NCI-H524 (cell line): ENCODE results near the gene ELOVL7.
"Not testable (repeated sequence)": the region's sequence is repeated elsewhere in the genome, so short reads cannot be mapped to it uniquely, and the experiment has no call there.

Experiments used
- DNase-seq, 2 experiments: peaks; one replicate each; lab custom pipeline; 2025; lab: John Stamatoyannopoulos, UW

Gene ELOVL7

GRCh38 chr5:60830581-60831127, 13.4 kb downstream of the ELOVL7 start:
- DNase-seq: no peak

DNA sequence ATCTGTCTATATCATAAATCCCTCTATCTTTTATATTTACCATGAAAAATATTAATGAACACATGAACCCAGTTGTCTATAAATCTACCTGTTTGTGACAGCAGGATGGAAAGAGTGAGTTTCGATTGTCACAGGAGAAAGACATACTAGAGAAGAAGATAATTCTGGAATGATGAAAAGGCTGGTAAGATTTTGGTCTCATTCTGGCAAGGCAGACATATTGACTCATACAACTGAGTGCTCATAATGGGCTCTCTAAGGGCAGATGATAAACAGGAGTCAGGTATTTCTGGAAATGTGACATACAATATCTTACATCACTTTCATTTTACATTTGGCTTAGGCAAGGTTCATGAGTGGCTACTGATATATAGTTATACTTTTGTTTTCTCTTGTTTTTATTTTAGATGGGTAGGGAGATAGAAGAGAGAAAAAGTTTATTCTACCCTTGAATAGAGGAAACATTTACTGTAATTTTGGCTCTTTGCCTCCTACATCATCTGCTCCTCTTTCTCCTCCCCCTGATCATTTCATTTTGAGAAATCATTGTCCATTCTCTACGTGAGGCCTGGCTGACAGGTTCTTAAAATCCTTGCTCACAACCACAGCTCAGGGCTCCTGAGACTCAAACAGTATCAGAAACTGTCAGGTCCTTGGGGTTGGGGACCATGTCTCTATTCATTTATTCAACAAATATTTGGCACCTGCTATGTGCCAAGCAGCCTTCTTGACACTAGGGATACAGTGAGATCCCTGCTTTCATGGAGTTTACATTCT, 14.4 kb downstream of the ELOVL7 start:
- no peak for DNase-seq

GRCh38 chr5:60827201-60827600, 16.9 kb downstream of the ELOVL7 start:
- DNase-seq: no peak

GRCh38 chr5:60826653-60827052, 17.4 kb downstream of the ELOVL7 start:
- DNase-seq: no peak

GRCh38 chr5:60823574-60823973, 20.5 kb downstream of the ELOVL7 start:
- no peak for DNase-seq

DNA sequence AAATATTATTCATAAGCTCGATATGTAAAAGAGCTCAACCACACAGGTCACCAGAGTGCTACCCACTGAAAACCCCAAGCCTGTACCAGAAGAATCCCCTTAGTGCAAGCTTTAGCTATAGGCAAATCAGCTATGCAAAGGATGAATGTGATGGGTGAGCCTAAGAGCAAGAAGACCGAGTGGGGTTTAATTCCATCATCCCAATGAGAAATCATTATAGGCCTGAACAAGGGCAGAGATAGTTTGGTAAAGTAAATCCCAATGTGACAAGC, 21.8 kb downstream of the ELOVL7 start:
- no peak for DNase-seq

DNA sequence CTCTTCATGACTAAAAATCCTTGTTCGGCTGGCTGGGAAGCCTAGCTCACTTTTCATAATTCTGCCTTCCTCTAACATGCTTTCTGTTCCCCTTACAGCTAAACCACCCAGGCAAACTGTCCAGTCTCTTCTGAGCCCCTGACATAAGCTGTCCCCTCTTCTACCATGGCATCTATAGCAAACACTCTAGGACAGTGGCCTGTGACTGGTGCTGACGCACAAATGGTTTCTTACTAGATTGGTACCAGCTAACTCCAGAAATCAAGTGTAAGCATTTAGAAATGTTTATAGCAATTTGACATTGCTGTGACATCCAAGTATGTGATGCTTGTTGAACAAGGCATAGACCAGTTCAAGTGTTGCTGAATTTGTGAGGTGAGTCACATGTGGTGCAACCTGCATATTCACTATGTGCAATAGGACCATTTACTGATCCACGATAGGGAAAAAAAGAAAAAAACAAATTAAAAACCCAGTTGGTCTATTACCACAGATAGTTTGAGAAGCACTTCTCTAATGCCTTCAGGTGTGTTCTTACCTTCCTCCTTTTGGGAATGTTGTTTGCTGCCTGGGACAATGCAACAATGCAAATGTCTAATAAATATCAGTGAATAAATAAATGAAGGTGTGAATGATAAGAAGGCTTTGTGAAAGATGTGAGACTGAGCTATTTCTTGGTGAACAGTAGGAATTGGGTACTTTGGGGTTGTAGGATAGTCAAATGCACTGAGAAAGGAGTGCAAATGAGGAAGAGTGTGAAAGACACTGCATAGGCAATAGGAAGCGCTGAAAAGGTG, 22.4 kb downstream of the ELOVL7 start:
- DNase-seq: no peak

GRCh38 chr5:60820593-60821487, 23.2 kb downstream of the ELOVL7 start:
- DNase-seq: no peak

DNA sequence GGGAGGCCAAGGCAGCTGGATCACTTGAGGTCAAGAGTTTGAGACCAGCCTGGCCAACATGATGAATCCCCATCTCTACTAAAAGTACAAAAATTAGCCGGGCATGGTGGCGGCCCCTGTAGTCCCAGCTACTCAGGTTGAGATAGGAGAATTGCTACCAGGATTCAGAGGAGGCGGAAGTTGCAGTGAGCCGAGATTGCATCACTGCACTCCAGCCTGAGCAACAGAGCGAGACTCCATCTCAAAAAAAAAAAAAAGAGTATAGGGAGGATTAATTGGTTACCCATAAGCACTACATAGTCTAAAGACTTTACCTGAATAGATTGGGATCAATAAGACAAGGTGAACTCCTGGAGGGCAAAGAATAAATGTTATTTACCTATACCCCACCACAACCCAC, 27.9 kb downstream of the ELOVL7 start:
- DNase-seq: not testable (repeated sequence)

DNA sequence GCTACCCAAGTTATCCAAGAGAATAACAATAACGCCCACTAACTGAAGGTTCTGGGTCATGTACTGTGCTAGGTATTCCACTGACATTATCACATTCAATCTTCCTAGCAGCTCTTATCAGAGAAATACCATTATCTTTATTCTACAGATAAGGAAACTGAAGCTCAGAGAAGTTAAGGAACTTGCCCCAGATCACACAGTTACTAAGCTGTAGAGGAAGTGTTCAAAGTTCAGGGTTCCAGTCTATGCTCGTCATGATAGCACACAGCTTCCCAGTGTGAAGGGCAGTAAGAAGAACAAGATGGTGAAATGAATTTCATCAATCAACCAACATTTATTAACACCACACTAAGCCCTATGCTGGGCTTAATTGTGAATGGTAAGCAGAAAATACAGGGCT, 29.6 kb downstream of the ELOVL7 start:
- DNase-seq: no peak

DNA sequence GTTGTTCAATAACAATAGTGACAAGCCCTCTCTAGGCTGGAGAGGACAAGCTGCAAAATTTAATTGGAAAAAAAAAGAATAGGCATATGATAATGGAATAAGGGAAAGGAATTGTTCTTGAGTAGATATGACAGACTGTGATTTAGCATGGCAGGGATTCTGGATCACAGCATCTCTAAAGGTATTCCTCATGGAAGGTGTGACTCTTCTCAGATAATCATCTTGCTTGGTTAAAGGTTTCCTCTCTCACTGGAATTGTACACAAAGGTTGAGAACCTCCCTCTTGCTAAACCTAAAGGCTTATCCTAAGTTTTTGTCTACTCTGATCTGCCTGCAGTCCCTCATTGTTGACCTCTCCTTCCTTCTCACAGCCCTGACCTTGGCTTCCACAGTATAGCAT, 31.6 kb downstream of the ELOVL7 start:
- DNase-seq: no peak

GRCh38 chr5:60811105-60811504, 33.0 kb downstream of the ELOVL7 start:
- no peak for DNase-seq

- no peak for DNase-seq
Observed at GRCh38 chr5:60810438-60811085, 33.5 kb downstream of the ELOVL7 start.

GRCh38 chr5:60809891-60810425, 34.1 kb downstream of the ELOVL7 start:
- DNase-seq: no peak

DNA sequence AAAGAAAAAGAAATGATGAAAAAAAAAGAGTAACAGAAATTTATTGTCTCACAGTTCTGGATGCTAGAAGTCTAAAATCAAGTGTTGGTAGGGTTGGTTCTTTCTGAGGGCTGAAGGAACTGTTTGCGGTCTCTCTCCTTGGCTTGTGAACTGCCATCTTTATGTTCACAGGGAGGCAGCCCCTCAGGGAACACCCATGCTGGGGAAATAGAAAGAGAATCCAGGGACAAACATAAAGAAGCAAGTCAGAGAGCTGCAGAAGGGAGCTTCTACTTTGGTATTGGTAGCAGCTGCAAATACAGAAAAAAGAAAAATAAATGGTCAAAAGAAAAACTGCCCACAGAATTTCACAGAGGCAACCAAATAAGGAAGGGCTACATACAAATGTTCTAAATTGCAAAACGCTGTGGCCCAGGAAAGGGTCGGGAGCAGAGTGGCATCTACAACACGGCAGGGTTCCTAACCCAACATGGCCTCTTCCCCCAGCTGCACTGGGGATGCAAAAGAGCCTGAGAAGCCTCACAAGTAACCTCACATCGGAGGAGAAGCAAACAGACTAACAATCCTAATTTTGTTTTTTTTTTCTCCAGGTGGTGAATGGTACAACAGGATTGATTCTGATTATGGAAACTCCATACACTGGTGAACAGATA, 37.4 kb downstream of the ELOVL7 start:
- no peak for DNase-seq

- DNase-seq: no peak
Observed at GRCh38 chr5:60805463-60805862, 38.6 kb downstream of the ELOVL7 start.

DNA sequence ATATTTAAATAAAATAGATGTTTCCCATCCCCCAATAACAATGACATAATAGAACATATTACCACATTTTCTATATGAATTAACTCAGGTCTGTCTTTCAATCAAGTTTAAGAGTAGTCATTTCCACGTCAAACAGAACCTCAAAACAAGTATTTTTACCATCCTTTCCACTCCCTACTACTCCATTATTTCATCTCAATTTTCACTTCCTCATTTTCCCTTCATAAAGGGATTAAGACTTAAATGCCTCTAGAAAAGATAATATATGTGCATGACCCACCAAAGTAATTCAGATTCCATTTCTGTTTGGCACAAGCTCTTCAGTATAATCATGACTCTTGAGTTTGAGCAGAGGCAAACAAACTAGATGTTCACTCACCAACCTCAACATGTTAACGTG, 40.4 kb downstream of the ELOVL7 start:
- no peak for DNase-seq

GRCh38 chr5:60802986-60803385, 41.1 kb downstream of the ELOVL7 start:
- no peak for DNase-seq

DNA sequence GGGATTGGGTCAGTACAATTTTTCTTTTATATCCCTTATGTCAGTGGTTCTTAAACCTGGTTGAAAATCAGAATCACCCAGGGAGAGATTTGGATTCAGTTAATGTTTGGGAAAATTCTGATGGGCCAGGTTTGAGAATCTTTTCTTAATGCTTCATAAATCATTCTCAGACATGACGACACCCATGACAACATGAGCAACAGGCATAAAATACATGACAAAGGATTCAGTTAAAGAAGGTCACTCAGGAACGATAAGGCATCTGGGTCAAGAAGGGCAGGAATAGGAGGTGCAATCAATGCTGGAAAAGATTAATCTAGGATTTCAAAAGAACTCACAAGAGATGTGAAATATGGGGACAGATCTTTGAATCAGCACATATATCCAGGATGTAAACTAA, 41.8 kb downstream of the ELOVL7 start:
- DNase-seq: no peak

DNA sequence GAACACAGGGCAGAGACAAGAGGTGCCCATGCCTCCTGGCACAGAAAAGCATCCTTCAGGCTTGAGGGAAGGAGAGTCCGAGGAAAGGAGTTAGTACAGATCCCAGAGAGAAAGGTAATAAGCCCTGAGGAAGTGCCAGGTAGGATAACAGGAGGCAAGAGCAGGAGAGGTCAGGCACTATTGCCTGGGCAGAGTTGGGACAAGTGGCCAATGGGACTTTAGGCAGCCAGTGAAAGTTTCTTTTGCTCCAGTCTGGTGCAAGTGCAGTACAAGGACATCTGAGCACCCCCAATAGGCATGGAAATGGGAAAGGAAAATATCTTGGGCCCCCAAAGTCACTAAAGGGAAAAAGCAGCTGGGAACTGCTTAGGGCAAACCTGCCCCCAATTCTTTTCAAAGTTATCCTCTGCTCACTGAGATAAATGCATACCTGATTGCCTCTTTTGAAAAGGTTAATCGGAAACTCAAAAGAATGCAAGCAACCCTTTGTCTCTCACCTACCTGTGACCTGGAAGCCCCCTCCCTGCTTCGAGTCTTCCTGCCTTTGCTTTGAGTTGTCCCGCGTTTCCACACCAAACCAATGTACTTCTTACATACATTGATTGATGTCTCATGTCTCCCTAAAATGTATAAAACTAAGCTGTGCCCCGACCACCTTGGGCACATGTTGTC, 46.5 kb downstream of the ELOVL7 start:
- no peak for DNase-seq
